ENCODE results near the gene ACOT9.

- no peak for TF ChIP-seq CTCF (IDR thresholded peaks at IDR 0.05; ENCODE audit: insufficient read depth, low read length, poor library complexity, severe bottlenecking)
- no peak for TF ChIP-seq EZH2phosphoT487 (conservative IDR thresholded peaks at IDR 0.05; ENCODE audit: low read length)
Measured at GRCh38 chrX:23668335-23668734, 74.7 kb downstream of the ACOT9 start.
